MCF 10A (cell line): ENCODE measurements around the gene STARD13. TPM values are rescaled to one million over a fixed set of nuclear protein-coding genes. Genes with fewer than 3 reads are reported as not detected.

Experiments used
- BruUV-seq: library from RNA; stranded (reverse); fragments of 400-500 nt; replicated peaks from 2 replicates; lab custom pipeline; 2021; lab: Mats Ljungman, UMichigan
- CTCF ChIA-PET: fragments of 300-600 bp; sonication (Branson Sonifier 250); formaldehyde crosslinking; extraction: SDS; loops from one replicate; lab custom pipeline; 2021; ENCODE audit warnings: antibody characterized with exemption, inconsistent platforms; lab: Yijun Ruan, JAX
- POLR2A ChIA-PET: fragments of 300-600, 350-650 bp; sonication (Branson Sonifier 250); formaldehyde crosslinking; extraction: SDS; loops from one replicate; lab custom pipeline; 2020; ENCODE audit warnings: antibody characterized with exemption, inconsistent platforms; lab: Yijun Ruan, JAX
- DNase-seq: peaks from one replicate; pipeline ENCODE4 v3.0.0-alpha.2; 2018; ENCODE audit not compliant: unreplicated experiment
- H3K27ac Mint-ChIP-seq: one replicate; pipeline ENCODE4 v1.8.0; 2022; ENCODE audit warnings: mild to moderate bottlenecking, low read depth, mixed read lengths; ENCODE audit not compliant: unreplicated experiment
- H3K27me3 Mint-ChIP-seq: one replicate; pipeline ENCODE4 v1.8.0; 2022; ENCODE audit warnings: mixed read lengths; ENCODE audit not compliant: insufficient read depth, unreplicated experiment
- H3K36me3 Mint-ChIP-seq: one replicate; pipeline ENCODE4 v1.8.0; 2022; ENCODE audit warnings: mild to moderate bottlenecking, moderate library complexity, mixed read lengths; ENCODE audit not compliant: insufficient read depth, unreplicated experiment
- H3K4me1 Mint-ChIP-seq: one replicate; pipeline ENCODE4 v1.8.0; 2022; ENCODE audit warnings: mixed read lengths; ENCODE audit not compliant: insufficient read depth, unreplicated experiment
- H3K4me3 Mint-ChIP-seq: one replicate; pipeline ENCODE4 v1.8.0; 2022; ENCODE audit warnings: mild to moderate bottlenecking, moderate library complexity, mixed read lengths; ENCODE audit not compliant: unreplicated experiment
- H3K9me3 Mint-ChIP-seq: one replicate; pipeline ENCODE4 v1.8.0; 2022; ENCODE audit warnings: mixed read lengths; ENCODE audit not compliant: unreplicated experiment
- CTCF ChIP-seq: fragments of 200-600 bp; IDR thresholded peaks from one replicate; pipeline ENCODE4 v1.8.0; 2022; ENCODE audit warnings: antibody characterized with exemption, mild to moderate bottlenecking; ENCODE audit not compliant: unreplicated experiment
- intact Hi-C: fragments of 100-400 bp; cut with micrococcal nuclease; formaldehyde crosslinking; loops from 2 replicates; pipeline ENCODE4 v1.14.1; 2022
- total RNA-seq: library from RNA; stranded (reverse); gene quantifications from 2 replicates; pipeline ENCODE4 v1.2.3, GENCODE V29; 2022

Gene STARD13
- total RNA-seq, 1 experiment from 2014 or later = 31.9 TPM

GRCh38 chr13:33139780-33140535, 145.6 kb downstream of the STARD13 start:
- CTCF ChIA-PET = interaction anchor here (0.6 to 0.9 kb wide), 5 partner anchors 15 to 1066 kb away, joined by 3 to 4 read pairs (median 3); no protein-coding TSS in a partner anchor
- intact Hi-C loops = no loop called here
- Mint-ChIP-seq H3K4me3 (no peak overlapping the region), H3K27ac (peak overlapping the region; percentile 54), H3K27me3 (no peaks in the 10 kb centered on the region), H3K9me3 (no peaks in the 10 kb centered on the region), H3K4me1 (no peaks in the 10 kb centered on the region), H3K36me3 (peaks cover 79% of the 10 kb centered on the region)
- POLR2A ChIA-PET = interaction anchor here (0.5 to 0.6 kb wide), 2 partner anchors 21 to 127 kb away, joined by 3 to 4 read pairs; no protein-coding TSS in a partner anchor
- TSS peak; percentile 13 for BruUV-seq
- TF ChIP-seq CTCF = no peak
- no peak for DNase-seq

GRCh38 chr13:33139184-33139583, 146.4 kb downstream of the STARD13 start:
- POLR2A ChIA-PET = interaction anchor here (0.5 kb wide), 1 partner anchor 407 kb away, joined by 3 read pairs; no protein-coding TSS in a partner anchor

GRCh38 chr13:33138441-33138840, 147.1 kb downstream of the STARD13 start:
- no peak for DNase-seq
- Mint-ChIP-seq H3K27ac (no peak overlapping the region), H3K9me3 (no peaks in the 10 kb centered on the region), H3K4me3 (no peak overlapping the region), H3K36me3 (peaks cover 84% of the 10 kb centered on the region), H3K27me3 (no peaks in the 10 kb centered on the region), H3K4me1 (no peaks in the 10 kb centered on the region)
- POLR2A ChIA-PET = interaction anchor here (0.5 to 1.2 kb wide), 2 partner anchors 13 to 79 kb away, joined by 3 to 4 read pairs; no protein-coding TSS in a partner anchor
- intact Hi-C loops = no loop called here
- CTCF ChIA-PET = interaction anchor here (1.1 kb wide), 1 partner anchor 46 kb away, joined by 3 read pairs; no protein-coding TSS in a partner anchor
- no TSS peak for BruUV-seq
- TF ChIP-seq CTCF = no peak

More at GRCh38 chr13:33139184-33139583, 146.4 kb downstream of the STARD13 start:
- intact Hi-C loops = no loop called here
- Mint-ChIP-seq H3K27me3 (no peaks in the 10 kb centered on the region), H3K36me3 (peaks cover 84% of the 10 kb centered on the region), H3K4me1 (no peaks in the 10 kb centered on the region), H3K9me3 (no peaks in the 10 kb centered on the region), H3K4me3 (no peak overlapping the region), H3K27ac (no peak overlapping the region)
- CTCF ChIA-PET = interaction anchor here (0.6 to 0.9 kb wide), 2 partner anchors 348 to 1066 kb away, joined by 3 read pairs; no protein-coding TSS in a partner anchor
- no TSS peak for BruUV-seq
- no peak for TF ChIP-seq CTCF
- DNase-seq = no peak

GRCh38 chr13:33137721-33138120, 147.8 kb downstream of the STARD13 start:
- no peak overlapping the region for H3K4me3 Mint-ChIP-seq
- no peaks in the 10 kb centered on the region for H3K4me1 Mint-ChIP-seq
- ChIA-PET CTCF (interaction anchor here (0.5 to 1.1 kb wide), 3 partner anchors 12 to 454 kb away, joined by 3 read pairs; no protein-coding TSS in a partner anchor), POLR2A (interaction anchor here (0.7 to 1.2 kb wide), 2 partner anchors 12 to 46 kb away, joined by 3 to 4 read pairs; no protein-coding TSS in a partner anchor)
- peaks cover 88% of the 10 kb centered on the region for H3K36me3 Mint-ChIP-seq
- H3K27me3 Mint-ChIP-seq = no peaks in the 10 kb centered on the region
- TF ChIP-seq CTCF = no peak
- no peak overlapping the region for H3K27ac Mint-ChIP-seq
- H3K9me3 Mint-ChIP-seq = no peaks in the 10 kb centered on the region
- intact Hi-C loops = no loop called here
- no peak for DNase-seq
- BruUV-seq = no TSS peak
